Uterus (tissue), 2 donors: ENCODE data around the gene ZNF70.

ENCODE experiments used
- CTCF ChIP-seq, 4 experiments: fragments of 200-600 bp in 2 of 4; fragments of 450-650 bp in 2 of 4; sonication (generic) in 2 of 4; IDR thresholded peaks; one replicate each; pipeline ENCODE4 v1.5.1; 2016 to 2019; ENCODE audit warnings: antibody characterized with exemption in 4 of 4, mild to moderate bottlenecking in 2 of 4, moderate library complexity in 1 of 4
- POLR2A ChIP-seq, 2 donors: fragments of 450-650 bp; IDR thresholded peaks; one replicate each; pipeline ENCODE4 v1.6.1; 2016; ENCODE audit warnings: antibody characterized with exemption in 2 of 2, mild to moderate bottlenecking in 1 of 2, moderate library complexity in 1 of 2

GRCh38 chr22:23789638-23790037 is 38.7 kb upstream of the ZNF70 start:
- TF ChIP-seq CTCF (IDR thresholded peaks at IDR 0.05) (no peak), POLR2A (IDR thresholded peaks at IDR 0.05) (no peak)
